ENCODE measurements around the gene MEX3B. TPM values are rescaled to one million over a fixed set of nuclear protein-coding genes. Genes with fewer than 3 reads are reported as not detected.

The MEX3B gene
- total and polyA plus RNA-seq, 2 donors (not counting 3 experiments of a cell fraction or from before 2014, with no cell fraction given): 11.0 to 22.6 TPM

DNA sequence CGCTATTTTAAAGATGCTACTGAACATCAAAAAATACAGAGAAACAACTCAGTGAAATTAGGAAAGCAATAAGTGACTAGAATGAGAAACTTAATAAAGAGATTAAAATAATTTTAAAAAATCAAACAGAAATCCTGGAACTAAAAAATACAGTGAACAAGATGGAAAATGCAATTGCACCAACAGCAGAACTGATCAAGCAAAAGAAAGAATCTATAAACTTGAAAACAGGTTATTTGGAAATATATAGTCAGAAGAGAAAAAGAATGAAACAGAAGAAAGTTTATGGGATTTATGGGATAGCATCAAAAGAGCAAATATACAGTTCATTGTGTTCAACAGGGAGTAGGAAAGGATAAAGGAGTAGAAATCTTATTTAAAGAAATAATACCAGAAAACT, 53.3 kb downstream of the MEX3B start:
- Histone ChIP-seq H3K4me2 (ENCODE audit: insufficient read depth, low read length) (no peak overlapping the region), H3K27ac (ENCODE audit: insufficient read depth, low read depth, low read length) (no peak overlapping the region), H3K4me3 (replicated peaks in 1 of 3; ENCODE audit: insufficient read depth in 1 of 3, low read depth in 1 of 3, low read length in 3 of 3) (no peak overlapping the region), H2AFZ (ENCODE audit: low read depth, low read length) (no peak overlapping the region), H3K4me1 (ENCODE audit: control insufficient read depth, extremely low read depth, insufficient read depth, low read length) (no peaks in the 10 kb centered on the region), H4K20me1 (replicated peaks; ENCODE audit: control insufficient read depth, extremely low read depth, insufficient read depth, low read length) (no peaks in the 10 kb centered on the region), H3K36me3 (ENCODE audit: control insufficient read depth in 2 of 2, extremely low read depth in 1 of 2, insufficient read depth in 2 of 2, low read length in 2 of 2) (no peaks in the 10 kb centered on the region), H3K9ac (replicated peaks; ENCODE audit: extremely low read depth, insufficient read depth, low read length) (no peak overlapping the region), H3K79me2 (ENCODE audit: control insufficient read depth, insufficient read depth, low read length) (no peaks in the 10 kb centered on the region), H3K9me3 (replicated peaks; ENCODE audit: control insufficient read depth, insufficient read depth, low read length) (no peaks in the 10 kb centered on the region), H3K27me3 (ENCODE audit: control insufficient read depth in 2 of 2, insufficient read depth in 2 of 2, low read length in 2 of 2) (no peaks in the 10 kb centered on the region), H3K9me1 (replicated peaks; ENCODE audit: control insufficient read depth, extremely low read depth, insufficient read depth, low read length) (no peaks in the 10 kb centered on the region)
- no TSS peak for BruUV-seq (replicated peaks)
- ChIA-PET CTCF (no interaction called here), POLR2A (no interaction called here)
- DNase-seq (ENCODE audit: low read depth, low spot score) (no peak), FAIRE-seq (no peak)
- intact Hi-C loops (cut with micrococcal nuclease) (no loop called here), dilution Hi-C loops (cut with MboI; ENCODE audit: extremely low pct_ligation_motif_present, low sequenced_read_pairs) (no loop called here)
- TF ChIP-seq, protein P1, sequence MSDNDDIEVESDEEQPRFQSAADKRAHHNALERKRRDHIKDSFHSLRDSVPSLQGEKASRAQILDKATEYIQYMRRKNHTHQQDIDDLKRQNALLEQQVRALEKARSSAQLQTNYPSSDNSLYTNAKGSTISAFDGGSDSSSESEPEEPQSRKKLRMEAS (IDR thresholded peaks at IDR 0.05; ENCODE audit: insufficient read depth, insufficient read length): no peak

Other genes with a start within 250 kb of the MEX3B start
- gene EFL1, start 216.7 kb upstream of the MEX3B start, total RNA-seq: 21.9 and 22.0 TPM in 2 replicates
- 5.7 and 6.6 TPM in 2 replicates for gene EFL1, start 216.7 kb upstream of the MEX3B start, polyA plus RNA-seq
- 0.67 and 5.2 TPM in 2 replicates for gene SAXO2, start 216.8 kb upstream of the MEX3B start, total RNA-seq
- 0.98 and 1.5 TPM in 2 replicates for gene SAXO2, start 216.8 kb upstream of the MEX3B start, polyA plus RNA-seq